Keratinocyte (primary cell): Measurements from ENCODE around the gene CTH. TPM values are rescaled to one million over a fixed set of nuclear protein-coding genes. Genes with fewer than 3 reads are reported as not detected.

ENCODE experiments used
- DNase-seq: peaks from one replicate; pipeline ENCODE4 v3.0.0-alpha.2; 2011; ENCODE audit warnings: low read depth, missing footprints, low spot score
- FAIRE-seq: peaks from 2 replicates; lab custom pipeline; 2011; peaks lifted over from hg19 to GRCh38; lab: Jason Lieb, UNC
- H2AFZ ChIP-seq: 2 replicates; pipeline ENCODE4 v1.6.0; 2012; ENCODE audit warnings: low read length, control low read depth, inconsistent platforms; ENCODE audit not compliant: control insufficient read depth
- H3K27ac ChIP-seq: 2 replicates; pipeline ENCODE4 v1.5.1; 2011; ENCODE audit warnings: low read length; ENCODE audit not compliant: control insufficient read depth, insufficient read depth
- H3K27me3 ChIP-seq: 3 replicates; pipeline ENCODE4 v1.6.0; 2011; ENCODE audit warnings: low read length; ENCODE audit not compliant: control insufficient read depth, insufficient read depth; ENCODE audit errors: extremely low read depth
- H3K36me3 ChIP-seq, 2 experiments: 2 replicates in 1 of 2; 3 replicates in 1 of 2; pipeline ENCODE4 v1.5.1; 2011; ENCODE audit warnings: low read length in 2 of 2, mild to moderate bottlenecking in 1 of 2; ENCODE audit not compliant: control insufficient read depth in 2 of 2, insufficient read depth in 2 of 2; ENCODE audit errors: extremely low read depth in 1 of 2
- H3K4me1 ChIP-seq: 3 replicates; pipeline ENCODE4 v1.5.1; 2011; ENCODE audit warnings: low read length; ENCODE audit not compliant: control insufficient read depth, insufficient read depth; ENCODE audit errors: extremely low read depth
- H3K4me2 ChIP-seq: 3 replicates; pipeline ENCODE4 v1.6.0; 2011; ENCODE audit warnings: low read depth, low read length; ENCODE audit not compliant: control insufficient read depth, insufficient read depth; ENCODE audit errors: extremely low read depth
- H3K4me3 ChIP-seq, 3 experiments: fragments of 200-600 bp in 1 of 3; sonication (generic) in 1 of 3; 2 replicates in 2 of 3; 3 replicates in 1 of 3; pipeline ENCODE4 v1.5.1; 2011 to 2016; ENCODE audit warnings: low read length in 3 of 3, mild to moderate bottlenecking in 3 of 3, control low read depth in 2 of 3, inconsistent platforms in 1 of 3, low read depth in 1 of 3, mixed read lengths in 1 of 3, mixed run types in 1 of 3, moderate library complexity in 1 of 3; ENCODE audit not compliant: control insufficient read depth in 2 of 3, insufficient read depth in 2 of 3; ENCODE audit errors: extremely low read depth in 1 of 3
- H3K79me2 ChIP-seq: 2 replicates; pipeline ENCODE4 v1.6.0; 2012; ENCODE audit warnings: low read length; ENCODE audit not compliant: control insufficient read depth, insufficient read depth
- H3K9ac ChIP-seq: 3 replicates; pipeline ENCODE4 v1.6.0; 2011; ENCODE audit warnings: low read length; ENCODE audit not compliant: control insufficient read depth, insufficient read depth; ENCODE audit errors: extremely low read depth
- H3K9me1 ChIP-seq: 3 replicates; pipeline ENCODE4 v1.6.0; 2011; ENCODE audit warnings: low read length; ENCODE audit not compliant: control insufficient read depth, insufficient read depth; ENCODE audit errors: extremely low read depth
- H3K9me3 ChIP-seq: 2 replicates; pipeline ENCODE4 v1.5.1; 2012; ENCODE audit warnings: low read depth, low read length; ENCODE audit not compliant: control insufficient read depth
- H4K20me1 ChIP-seq: 3 replicates; pipeline ENCODE4 v1.6.0; 2011; ENCODE audit warnings: low read length; ENCODE audit not compliant: control insufficient read depth, insufficient read depth; ENCODE audit errors: extremely low read depth
- CTCF ChIP-seq, 3 experiments: IDR thresholded peaks in 1 of 3; conservative IDR thresholded peaks in 1 of 3; optimal IDR thresholded peaks in 1 of 3; 2 replicates in 2 of 3; 3 replicates in 1 of 3; pipeline versions ENCODE3 to v1.5.1; 2011; ENCODE audit warnings: low read length in 3 of 3, mild to moderate bottlenecking in 3 of 3, moderate library complexity in 2 of 3, control low read depth in 1 of 3, inconsistent platforms in 1 of 3; ENCODE audit not compliant: insufficient read depth in 2 of 3; ENCODE audit errors: extremely low read depth in 1 of 3
- EZH2 ChIP-seq: IDR thresholded peaks from one replicate; pipeline ENCODE4 v1.6.1; 2012; ENCODE audit warnings: inconsistent platforms, mild to moderate bottlenecking, low read length, moderate library complexity
- dilution Hi-C: fragments of 300-500 bp; cut with MboI; formaldehyde crosslinking; loops from one replicate; pipeline ENCODE4 v1.7.0; 2020; ENCODE audit warnings: low sequenced_read_pairs; ENCODE audit not compliant: extremely low pct_ligation_motif_present
- polyA plus RNA-seq, 5 experiments: library from polyadenylated mRNA; depleted of rRNA in 3 of 5; stranded (reverse) in 3 of 5; stranded (forward) in 1 of 5; unstranded in 1 of 5; fragments of >200 nt; gene quantifications; 1 replicate in 1 of 5; 2 replicates in 3 of 5; 3 replicates in 1 of 5; pipeline versions ENCODE4 v1.2.1 to v1.2.3, GENCODE V29; 2011 to 2012; ENCODE audit warnings: missing spikeins in 2 of 5, low read depth in 1 of 5, low replicate concordance in 1 of 5

CTH gene
- polyA plus RNA-seq, 1 donor (not counting 4 experiments of a cell fraction or from before 2014, with no cell fraction given) = 5.0 TPM

- FAIRE-seq (peak; percentile 39), DNase-seq (no peak)
- no peaks in the 10 kb centered on the region for H3K27me3 ChIP-seq
- H4K20me1 ChIP-seq = no peaks in the 10 kb centered on the region
- no peak overlapping the region for H3K4me2 ChIP-seq
- dilution Hi-C loops = no loop called here
- H3K79me2 ChIP-seq = no peaks in the 10 kb centered on the region
- H3K4me1 ChIP-seq = peaks cover 21% of the 10 kb centered on the region
- H3K9me3 ChIP-seq = no peaks in the 10 kb centered on the region
- no peaks in the 10 kb centered on the region for H3K9me1 ChIP-seq
- no peak overlapping the region for H3K27ac ChIP-seq
- H2AFZ ChIP-seq = no peak overlapping the region
- H3K36me3 ChIP-seq = peaks cover 9 to 11% of the 10 kb centered on the region in 2 experiments
- H3K9ac ChIP-seq = no peak overlapping the region
- H3K4me3 ChIP-seq = no peak overlapping the region
- TF ChIP-seq EZH2 (no peak), CTCF (optimal IDR thresholded peaks at IDR 0.05 in 1 of 3, IDR thresholded peaks at IDR 0.05 in 1 of 3, conservative IDR thresholded peaks at IDR 0.05 in 1 of 3; ENCODE audit: extremely low read depth in 1 of 3, insufficient read depth in 2 of 3, low read length in 3 of 3) (no peak)
These were observed 18.2 kb downstream of the CTH start for GRCh38 chr1:70429219-70429618.

GRCh38 chr1:70429757-70430156 lies 18.7 kb downstream of the CTH start:
- Histone ChIP-seq H3K9me3 (no peaks in the 10 kb centered on the region), H3K79me2 (no peaks in the 10 kb centered on the region), H4K20me1 (no peaks in the 10 kb centered on the region), H3K9ac (no peak overlapping the region), H3K4me3 (no peak overlapping the region), H2AFZ (no peak overlapping the region), H3K4me2 (no peak overlapping the region), H3K36me3 (peaks cover 9 to 11% of the 10 kb centered on the region in 2 experiments), H3K9me1 (no peaks in the 10 kb centered on the region), H3K4me1 (peaks cover 21% of the 10 kb centered on the region), H3K27ac (no peak overlapping the region), H3K27me3 (no peaks in the 10 kb centered on the region)
- dilution Hi-C loops = no loop called here
- TF ChIP-seq EZH2 (no peak), CTCF (optimal IDR thresholded peaks at IDR 0.05 in 1 of 3, IDR thresholded peaks at IDR 0.05 in 1 of 3, conservative IDR thresholded peaks at IDR 0.05 in 1 of 3; ENCODE audit: extremely low read depth in 1 of 3, insufficient read depth in 2 of 3, low read length in 3 of 3) (no peak)
- DNase-seq = no peak
- FAIRE-seq = no peak
